ENCODE data around the gene MSANTD1. TPM values are rescaled to one million over a fixed set of nuclear protein-coding genes. Genes with fewer than 3 reads are reported as not detected.

The MSANTD1 gene
- total RNA-seq, 1 experiment from 2014 or later: 0.71 TPM

GRCh38 chr4:3235581-3235980 lies 13.4 kb upstream of the MSANTD1 start (continued):
- TF ChIP-seq ZBTB33 (IDR thresholded peaks at IDR 0.05; ENCODE audit: extremely low read depth, insufficient replicate concordance, low read length) (no peak), CBX3 (IDR thresholded peaks at IDR 0.05; ENCODE audit: low read depth) (no peak)

- H3K4me2 ChIP-seq (ENCODE audit: low read length): no peak overlapping the region
- ChIA-PET POLR2A (no interaction called here), CTCF (no interaction called here), RAD21 (ENCODE audit: low non-redundant PET in 1 of 2, low total read pairs in 2 of 2, uncharacterized antibody in 2 of 2, unreplicated experiment in 2 of 2) (no interaction called here)
- no peak overlapping the region for H3K9ac ChIP-seq (ENCODE audit: low read length)
- DNase-seq (ENCODE audit: low read depth, low spot score) (no peak), ATAC-seq (no peak; the same call in 1 of the 2 replicates)
- H4K20me1 ChIP-seq (ENCODE audit: insufficient read depth): no peaks in the 10 kb centered on the region
- no peaks in the 10 kb centered on the region for H3K79me2 ChIP-seq (ENCODE audit: insufficient read depth, low read length)
- no TSS peak for BruUV-seq (replicated peaks)
- no peak for TF ChIP-seq POLR2A (IDR thresholded peaks at IDR 0.05; ENCODE audit: borderline replicate concordance, extremely low read depth, insufficient read depth, insufficient read length)
- TF ChIP-seq JUND (IDR thresholded peaks at IDR 0.05): no peak
- H2AFZ ChIP-seq (ENCODE audit: low read depth, low read length, poor library complexity, severe bottlenecking): no peak overlapping the region
- intact Hi-C loops (cut with micrococcal nuclease): no loop called here
- no peaks in the 10 kb centered on the region for H3K9me3 ChIP-seq (ENCODE audit: control insufficient read depth in 1 of 2, insufficient read depth in 1 of 2, low read depth in 1 of 2, low read length in 2 of 2)
- H3K4me3 ChIP-seq (replicated peaks in 1 of 2; ENCODE audit: low read depth in 1 of 2, low read length in 2 of 2): no peak overlapping the region
- no peaks in the 10 kb centered on the region for H3K9me2 ChIP-seq (ENCODE audit: insufficient read depth)
- no peak overlapping the region for H3K27ac ChIP-seq (ENCODE audit: low read depth, low read length)
- peaks cover 0 to 3% of the 10 kb centered on the region in 2 experiments; a peak in 1 of 4 replicates for H3K36me3 ChIP-seq (ENCODE audit: control insufficient read depth in 1 of 2, insufficient read depth in 2 of 2, low read length in 2 of 2)
- H3K27me3 ChIP-seq (ENCODE audit: insufficient read depth, low read length): no peaks in the 10 kb centered on the region
- H3K4me1 ChIP-seq (ENCODE audit: control insufficient read depth in 1 of 2, insufficient read depth in 2 of 2, low read length in 2 of 2): no peaks in the 10 kb centered on the region
Observed at GRCh38 chr4:3236326-3236878, 12.6 kb upstream of the MSANTD1 start.

GRCh38 chr4:3237266-3237665 lies 11.7 kb upstream of the MSANTD1 start:
- BruUV-seq (replicated peaks): no TSS peak
- no peak overlapping the region for H3K4me2 ChIP-seq (ENCODE audit: low read length)
- no peak overlapping the region for H3K4me3 ChIP-seq (replicated peaks in 1 of 2; ENCODE audit: low read depth in 1 of 2, low read length in 2 of 2)
- ATAC-seq (no peak), DNase-seq (ENCODE audit: low read depth, low spot score) (no peak)
- POLR2A ChIA-PET: no interaction called here
- no peaks in the 10 kb centered on the region for H3K79me2 ChIP-seq (ENCODE audit: insufficient read depth, low read length)
- peaks cover 0 to 3% of the 10 kb centered on the region in 2 experiments; a peak in 1 of 4 replicates for H3K36me3 ChIP-seq (ENCODE audit: control insufficient read depth in 1 of 2, insufficient read depth in 2 of 2, low read length in 2 of 2)
- no peaks in the 10 kb centered on the region for H3K9me3 ChIP-seq (ENCODE audit: control insufficient read depth in 1 of 2, insufficient read depth in 1 of 2, low read depth in 1 of 2, low read length in 2 of 2)
- CTCF ChIA-PET: no interaction called here
- intact Hi-C loops (cut with micrococcal nuclease): no loop called here
- RAD21 ChIA-PET (ENCODE audit: low non-redundant PET in 1 of 2, low total read pairs in 2 of 2, uncharacterized antibody in 2 of 2, unreplicated experiment in 2 of 2): no interaction called here
- no peaks in the 10 kb centered on the region for H3K9me2 ChIP-seq (ENCODE audit: insufficient read depth)
- no peak overlapping the region for H3K27ac ChIP-seq (ENCODE audit: low read depth, low read length)
- H3K9ac ChIP-seq (ENCODE audit: low read length): no peak overlapping the region
- TF ChIP-seq FOSL1 (IDR thresholded peaks at IDR 0.05; ENCODE audit: low read depth): no peak
- no peak for TF ChIP-seq SRF (IDR thresholded peaks at IDR 0.05; ENCODE audit: low read depth)
- TF ChIP-seq EZH2 (IDR thresholded peaks at IDR 0.05): no peak
- TF ChIP-seq REST (IDR thresholded peaks at IDR 0.05; ENCODE audit: low read depth): no peak
- TF ChIP-seq ZFX (IDR thresholded peaks at IDR 0.05): no peak
- TF ChIP-seq ZBTB33 (IDR thresholded peaks at IDR 0.05; ENCODE audit: extremely low read depth, insufficient replicate concordance, low read length): no peak
- no peak for TF ChIP-seq YY1 (IDR thresholded peaks at IDR 0.05; ENCODE audit: extremely low read depth, insufficient replicate concordance, low read depth, low read length)
- no peaks in the 10 kb centered on the region for H3K27me3 ChIP-seq (ENCODE audit: insufficient read depth, low read length)
- no peaks in the 10 kb centered on the region for H4K20me1 ChIP-seq (ENCODE audit: insufficient read depth)
- no peak overlapping the region for H2AFZ ChIP-seq (ENCODE audit: low read depth, low read length, poor library complexity, severe bottlenecking)
- H3K4me1 ChIP-seq (ENCODE audit: control insufficient read depth in 1 of 2, insufficient read depth in 2 of 2, low read length in 2 of 2): no peaks in the 10 kb centered on the region

All from HCT116 (cell line).